GM21381 (cell line): ENCODE results near the gene CCNT1.
"Not testable (repeated sequence)": the region's sequence is repeated elsewhere in the genome, so short reads cannot be mapped to it uniquely, and the experiment has no call there.

Experiments used
- ATAC-seq: cut with Tn5 transposase; IDR thresholded peaks from one replicate; pipeline ENCODE4 v1.9.1; 2021; ENCODE audit warnings: mild to moderate bottlenecking, moderate library complexity; ENCODE audit not compliant: unreplicated experiment

The CCNT1 gene

GRCh38 chr12:48641752-48642555, 74.6 kb downstream of the CCNT1 start:
- ATAC-seq: not testable (repeated sequence)

- no peak for ATAC-seq
These were observed 75.7 kb downstream of the CCNT1 start for GRCh38 chr12:48640854-48641253.

- no peak for ATAC-seq
These were observed 76.1 kb downstream of the CCNT1 start for GRCh38 chr12:48640428-48640827.
